DND-41 (cell line): ENCODE measurements around the gene UST.

Experiments used
- ATAC-seq: fragments of 200-7000 bp; cut with Tn5 transposase; 3 replicates; pipeline ENCODE4 v1.9.1; 2021; ENCODE audit warnings: low read depth; ENCODE audit not compliant: insufficient read depth
- DNase-seq: peaks from one replicate; pipeline ENCODE4 v3.0.0-alpha.2; 2020
- H2AFZ ChIP-seq: 2 replicates; pipeline ENCODE4 v1.6.0; 2012; ENCODE audit warnings: low read depth, low read length
- H3K27ac ChIP-seq: 2 replicates; pipeline ENCODE4 v1.5.1; 2012; ENCODE audit warnings: low read length, inconsistent platforms
- H3K27me3 ChIP-seq: fragments of 200-600 bp; sonication (generic); 2 replicates; pipeline ENCODE4 v1.6.0; 2012; ENCODE audit warnings: low read length, mild to moderate bottlenecking, inconsistent platforms; ENCODE audit not compliant: insufficient read depth, poor library complexity
- H3K36me3 ChIP-seq: 2 replicates; pipeline ENCODE4 v1.5.1; 2012; ENCODE audit warnings: low read length, inconsistent platforms; ENCODE audit not compliant: insufficient read depth
- H3K4me1 ChIP-seq: 2 replicates; pipeline ENCODE4 v1.5.1; 2012; ENCODE audit warnings: mild to moderate bottlenecking, low read length; ENCODE audit not compliant: insufficient read depth
- H3K4me2 ChIP-seq: 2 replicates; pipeline ENCODE4 v1.6.0; 2012; ENCODE audit warnings: mild to moderate bottlenecking, moderate library complexity, low read length, inconsistent platforms; ENCODE audit not compliant: insufficient read depth
- H3K4me3 ChIP-seq, 2 experiments: fragments of 200-600 bp in 1 of 2; shearing (Covaris generic) in 1 of 2; 2 replicates each; pipeline ENCODE4 v1.5.1; 2012 to 2016; ENCODE audit warnings: inconsistent platforms in 2 of 2, low read length in 2 of 2, mild to moderate bottlenecking in 2 of 2, low read depth in 1 of 2, moderate library complexity in 1 of 2
- H3K79me2 ChIP-seq: 2 replicates; pipeline ENCODE4 v1.6.0; 2012; ENCODE audit warnings: low read length, inconsistent platforms; ENCODE audit not compliant: insufficient read depth
- H3K9ac ChIP-seq: 2 replicates; pipeline ENCODE4 v1.6.0; 2012; ENCODE audit warnings: low read depth, mild to moderate bottlenecking, inconsistent platforms, low read length, moderate library complexity
- H3K9me3 ChIP-seq: 2 replicates; pipeline ENCODE4 v1.5.1; 2012; ENCODE audit warnings: low read length, moderate library complexity, mild to moderate bottlenecking, inconsistent platforms; ENCODE audit not compliant: insufficient read depth, severe bottlenecking
- H4K20me1 ChIP-seq: 2 replicates; pipeline ENCODE4 v1.6.0; 2012; ENCODE audit warnings: low read length; ENCODE audit not compliant: insufficient read depth
- EZH2 ChIP-seq: IDR thresholded peaks from 3 replicates; pipeline ENCODE4 v1.6.1; 2012; ENCODE audit warnings: borderline replicate concordance, low read depth, mild to moderate bottlenecking, moderate library complexity, low read length, inconsistent platforms; ENCODE audit not compliant: severe bottlenecking
- TF ChIP-seq, protein P1 (sequence below): IDR thresholded peaks from 2 replicates; pipeline ENCODE4 v1.5.1; 2012; ENCODE audit warnings: borderline replicate concordance, low read length, moderate library complexity, mild to moderate bottlenecking; ENCODE audit not compliant: poor library complexity, severe bottlenecking; ENCODE audit errors: extremely low read depth

Gene UST

DNA sequence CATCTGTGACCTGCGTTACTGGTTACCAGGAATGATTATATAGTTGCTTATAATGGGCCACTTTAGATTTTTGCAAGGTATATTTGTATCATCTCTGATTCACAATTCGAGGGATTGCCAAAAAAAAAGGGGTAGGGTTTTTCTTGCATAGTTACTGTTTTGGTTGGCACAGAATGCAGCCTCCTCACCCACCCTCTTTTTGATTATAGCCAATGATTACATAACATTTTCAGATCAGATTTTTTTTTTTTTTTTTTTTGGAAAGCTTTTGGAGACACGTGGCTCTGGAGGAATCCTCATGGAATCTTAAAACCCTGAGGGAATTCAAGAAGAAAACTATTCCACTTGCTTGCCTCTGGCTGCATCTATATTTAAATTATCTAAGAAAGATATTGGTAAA is 53.7 kb downstream of the UST start:
- Histone ChIP-seq H3K79me2 (no peaks in the 10 kb centered on the region), H3K36me3 (no peaks in the 10 kb centered on the region), H3K9ac (no peak overlapping the region), H3K4me1 (no peaks in the 10 kb centered on the region), H2AFZ (no peak overlapping the region), H3K27ac (no peak overlapping the region), H3K9me3 (no peaks in the 10 kb centered on the region), H3K4me2 (no peak overlapping the region), H4K20me1 (no peaks in the 10 kb centered on the region; the same call in 1 of the 2 replicates), H3K4me3 (no peak overlapping the region), H3K27me3 (no peaks in the 10 kb centered on the region)
- TF ChIP-seq EZH2 = no peak
- TF ChIP-seq, protein P1, sequence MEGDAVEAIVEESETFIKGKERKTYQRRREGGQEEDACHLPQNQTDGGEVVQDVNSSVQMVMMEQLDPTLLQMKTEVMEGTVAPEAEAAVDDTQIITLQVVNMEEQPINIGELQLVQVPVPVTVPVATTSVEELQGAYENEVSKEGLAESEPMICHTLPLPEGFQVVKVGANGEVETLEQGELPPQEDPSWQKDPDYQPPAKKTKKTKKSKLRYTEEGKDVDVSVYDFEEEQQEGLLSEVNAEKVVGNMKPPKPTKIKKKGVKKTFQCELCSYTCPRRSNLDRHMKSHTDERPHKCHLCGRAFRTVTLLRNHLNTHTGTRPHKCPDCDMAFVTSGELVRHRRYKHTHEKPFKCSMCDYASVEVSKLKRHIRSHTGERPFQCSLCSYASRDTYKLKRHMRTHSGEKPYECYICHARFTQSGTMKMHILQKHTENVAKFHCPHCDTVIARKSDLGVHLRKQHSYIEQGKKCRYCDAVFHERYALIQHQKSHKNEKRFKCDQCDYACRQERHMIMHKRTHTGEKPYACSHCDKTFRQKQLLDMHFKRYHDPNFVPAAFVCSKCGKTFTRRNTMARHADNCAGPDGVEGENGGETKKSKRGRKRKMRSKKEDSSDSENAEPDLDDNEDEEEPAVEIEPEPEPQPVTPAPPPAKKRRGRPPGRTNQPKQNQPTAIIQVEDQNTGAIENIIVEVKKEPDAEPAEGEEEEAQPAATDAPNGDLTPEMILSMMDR = no peak
- DNase-seq (no peak), ATAC-seq (no peak)

DNA sequence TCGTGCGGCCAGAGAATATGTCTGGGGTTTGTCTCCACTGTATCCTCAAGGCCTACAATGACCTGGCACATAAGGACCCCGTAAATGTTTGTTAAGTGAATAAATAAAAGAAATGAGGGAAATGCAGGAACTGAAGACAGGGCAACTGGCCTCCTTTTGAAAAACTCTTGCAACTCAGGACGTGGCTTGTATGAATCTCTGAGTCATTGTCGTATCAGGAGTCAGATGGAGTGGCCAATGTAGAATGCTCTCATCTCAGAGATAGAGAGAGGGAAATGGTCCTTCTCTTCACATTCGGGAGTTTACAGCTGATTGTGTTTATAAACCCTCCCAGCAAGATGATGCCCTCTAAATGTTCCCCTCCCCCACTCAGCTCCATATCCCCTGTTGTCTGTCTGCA is 57.1 kb downstream of the UST start:
- ATAC-seq (no peak), DNase-seq (no peak)
- H4K20me1 ChIP-seq = no peaks in the 10 kb centered on the region; the same call in 1 of the 2 replicates
- H3K27ac ChIP-seq = no peak overlapping the region
- H3K27me3 ChIP-seq = no peaks in the 10 kb centered on the region
- no peaks in the 10 kb centered on the region for H3K79me2 ChIP-seq
- H3K36me3 ChIP-seq = no peaks in the 10 kb centered on the region
- no peak overlapping the region for H3K9ac ChIP-seq
- no peaks in the 10 kb centered on the region for H3K4me1 ChIP-seq
- H2AFZ ChIP-seq = no peak overlapping the region
- no peak overlapping the region for H3K4me2 ChIP-seq
- no peak overlapping the region for H3K4me3 ChIP-seq
- no peaks in the 10 kb centered on the region for H3K9me3 ChIP-seq
- TF ChIP-seq, protein P1 = no peak
- TF ChIP-seq EZH2 = no peak

DNA sequence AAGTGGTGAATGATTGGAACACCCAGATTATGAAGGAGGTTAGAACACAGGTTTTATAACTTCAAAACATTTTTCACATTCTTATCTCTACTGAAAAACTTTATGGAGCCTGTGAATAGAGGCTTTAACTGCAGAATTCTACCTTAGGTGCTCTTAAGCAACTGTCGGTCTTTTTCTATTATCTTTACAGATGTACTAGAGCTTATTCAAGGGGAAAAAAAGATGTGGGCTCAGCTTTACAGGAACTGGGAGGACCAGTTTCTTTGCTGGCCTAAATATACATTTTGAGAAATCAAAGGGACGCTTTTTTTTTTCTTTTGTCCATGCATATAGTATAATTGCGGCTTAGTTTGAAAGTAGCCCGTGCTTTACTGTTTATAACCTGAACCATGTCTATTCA is 58.9 kb downstream of the UST start:
- no peaks in the 10 kb centered on the region for H3K27me3 ChIP-seq
- H3K9me3 ChIP-seq = no peaks in the 10 kb centered on the region
- H3K27ac ChIP-seq = no peak overlapping the region
- H2AFZ ChIP-seq = no peak overlapping the region
- no peaks in the 10 kb centered on the region for H3K36me3 ChIP-seq
- TF ChIP-seq, protein P1 = no peak
- TF ChIP-seq EZH2 = no peak
- no peak for ATAC-seq
- H3K4me1 ChIP-seq = no peaks in the 10 kb centered on the region
- no peak overlapping the region for H3K4me2 ChIP-seq
- no peak overlapping the region for H3K4me3 ChIP-seq
- H3K79me2 ChIP-seq = no peaks in the 10 kb centered on the region
- DNase-seq = no peak
- no peaks in the 10 kb centered on the region; the same call in 1 of the 2 replicates for H4K20me1 ChIP-seq
- no peak overlapping the region for H3K9ac ChIP-seq

DNA sequence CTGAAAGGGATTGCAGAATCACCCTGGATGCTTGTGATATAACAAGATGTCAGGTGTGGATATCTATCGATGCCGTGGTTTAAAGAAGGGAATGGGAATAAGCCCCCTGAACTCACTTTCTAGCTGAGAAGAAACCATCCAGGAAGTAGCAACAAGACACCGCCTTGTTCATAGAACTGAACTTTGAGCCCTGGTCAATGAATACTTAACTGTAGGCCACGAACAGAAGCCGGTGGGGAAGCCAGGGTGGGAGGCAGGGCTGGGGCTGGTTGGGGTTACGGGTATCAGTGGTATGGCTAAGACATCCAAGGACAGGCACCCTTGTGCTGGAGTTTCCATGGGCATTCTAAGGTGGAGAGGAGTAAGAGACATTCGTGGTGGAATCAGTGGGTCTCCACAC is 61.0 kb downstream of the UST start:
- Histone ChIP-seq H3K4me1 (no peaks in the 10 kb centered on the region), H3K4me3 (no peak overlapping the region), H3K27me3 (no peaks in the 10 kb centered on the region), H3K27ac (no peak overlapping the region), H3K4me2 (no peak overlapping the region), H3K79me2 (no peaks in the 10 kb centered on the region), H4K20me1 (no peaks in the 10 kb centered on the region; the same call in 1 of the 2 replicates), H3K9ac (no peak overlapping the region), H2AFZ (no peak overlapping the region), H3K9me3 (no peaks in the 10 kb centered on the region), H3K36me3 (no peaks in the 10 kb centered on the region)
- ATAC-seq = no peak
- DNase-seq = no peak
- TF ChIP-seq EZH2 = no peak
- TF ChIP-seq, protein P1 = no peak
